Loucy (cell line): Measurements from ENCODE around the gene C1QTNF3.

Experiments
- CTCF ChIP-seq: fragments of 200-600 bp; sonication (generic); conservative IDR thresholded peaks from 2 replicates; pipeline ENCODE4 v1.5.1; 2014; ENCODE audit warnings: mild to moderate bottlenecking, antibody characterized with exemption, low read length
- EZH2phosphoT487 ChIP-seq: fragments of 200-600 bp; IDR thresholded peaks from 2 replicates; pipeline ENCODE4 v1.6.1; 2018; ENCODE audit warnings: antibody characterized with exemption, mild to moderate bottlenecking, moderate library complexity, borderline replicate concordance

GRCh38 chr5:34015120-34015822 lies 27.7 kb downstream of the C1QTNF3 start:
- no peak for TF ChIP-seq CTCF
- TF ChIP-seq EZH2phosphoT487 = no peak
